GM12878 (cell line): ENCODE results near the gene CNNM1. TPM values are rescaled to one million over a fixed set of nuclear protein-coding genes. Genes with fewer than 3 reads are reported as not detected.

Source experiments
- ATAC-seq: fragments of 200-7000 bp; cut with Tn5 transposase; 3 replicates; pipeline ENCODE4 v1.9.1; 2020; ENCODE audit warnings: mild to moderate bottlenecking, moderate library complexity
- BruUV-seq: library from RNA; stranded (reverse); fragments of 400-500 nt; replicated peaks from 2 replicates; lab custom pipeline; 2021; lab: Mats Ljungman, UMichigan
- CTCF ChIA-PET: fragments of 300-600 bp; sonication (Branson Sonifier 250); formaldehyde crosslinking; extraction: SDS; loops from one replicate; lab custom pipeline; 2021; ENCODE audit warnings: inconsistent platforms; lab: Yijun Ruan, JAX
- POLR2A ChIA-PET: fragments of 350-600 bp; formaldehyde crosslinking; extraction: SDS; loops from one replicate; lab custom pipeline; 2021; ENCODE audit warnings: inconsistent platforms; lab: Charles Lee
- RAD21 ChIA-PET: fragments of 300-600 bp; sonication (Branson Sonifier 250); formaldehyde crosslinking; loops from one replicate; lab custom pipeline; 2023; ENCODE audit warnings: antibody characterized with exemption; ENCODE audit not compliant: unreplicated experiment; lab: Charles Lee
- SMC1A ChIA-PET: fragments of 300-600 bp; sonication (Branson Sonifier 250); formaldehyde crosslinking; loops from one replicate; lab custom pipeline; 2023; ENCODE audit not compliant: unreplicated experiment, uncharacterized antibody; lab: Charles Lee
- DNase-seq: peaks from one replicate; pipeline ENCODE4 v3.0.0-alpha.2; 2011; ENCODE audit warnings: low read depth, low spot score
- FAIRE-seq: peaks from 3 replicates; lab custom pipeline; 2011; peaks lifted over from hg19 to GRCh38; lab: Jason Lieb, UNC
- H2AFZ ChIP-seq: 2 replicates; pipeline ENCODE4 v1.6.0; 2011; ENCODE audit warnings: low read depth, low read length, control low read depth; ENCODE audit not compliant: control insufficient read depth
- H3K27ac ChIP-seq: 2 replicates; pipeline ENCODE4 v1.5.1; 2011; ENCODE audit warnings: control low read depth; ENCODE audit not compliant: control insufficient read depth, insufficient read depth
- H3K27me3 ChIP-seq, 2 experiments: replicated peaks in 1 of 2; 2 replicates each; pipeline versions ENCODE4 v1.6.0 to v1.6.1; 2011; ENCODE audit warnings: low read length in 1 of 2; ENCODE audit not compliant: control insufficient read depth in 2 of 2, insufficient read depth in 2 of 2
- H3K36me3 ChIP-seq, 2 experiments: 2 replicates each; pipeline ENCODE4 v1.5.1; 2011; ENCODE audit warnings: low read length in 1 of 2; ENCODE audit not compliant: control insufficient read depth in 2 of 2, insufficient read depth in 2 of 2
- H3K4me1 ChIP-seq: 2 replicates; pipeline ENCODE4 v1.6.1; 2011; ENCODE audit warnings: mild to moderate bottlenecking, low read length, moderate library complexity, mixed read lengths; ENCODE audit not compliant: control insufficient read depth, insufficient read depth
- H3K4me2 ChIP-seq: 2 replicates; pipeline ENCODE4 v1.6.0; 2011; ENCODE audit warnings: control low read depth; ENCODE audit not compliant: control insufficient read depth, insufficient read depth
- H3K4me3 ChIP-seq: fragments of 200-600 bp; sonication (generic); 2 replicates; pipeline ENCODE4 v1.5.1; 2016
- H3K79me2 ChIP-seq: 2 replicates; pipeline ENCODE4 v1.6.0; 2011; ENCODE audit warnings: low read length; ENCODE audit not compliant: control insufficient read depth, insufficient read depth
- H3K9ac ChIP-seq: 2 replicates; pipeline ENCODE4 v1.8.0; 2011; ENCODE audit warnings: low read length, control low read depth, mixed read lengths; ENCODE audit not compliant: control insufficient read depth, insufficient read depth
- H3K9me3 ChIP-seq: replicated peaks from 3 replicates; pipeline ENCODE4 v1.5.1; 2011; ENCODE audit warnings: mild to moderate bottlenecking, low read length; ENCODE audit not compliant: control insufficient read depth, insufficient read depth
- H4K20me1 ChIP-seq: 2 replicates; pipeline ENCODE4 v1.6.0; 2011; ENCODE audit not compliant: control insufficient read depth, insufficient read depth
- CEBPZ ChIP-seq: fragments of 150-350 bp; IDR thresholded peaks from 2 replicates; pipeline ENCODE4 v1.6.1; 2016; ENCODE audit warnings: low read depth, low read length
- E2F4 ChIP-seq: IDR thresholded peaks from 2 replicates; pipeline ENCODE4 v1.6.1; 2012; ENCODE audit warnings: low read depth, low read length, improper control_type of control experiment
- IKZF1 ChIP-seq: fragments of 450-650 bp; conservative IDR thresholded peaks from 2 replicates; pipeline ENCODE4 v1.6.1; 2017; ENCODE audit warnings: antibody characterized with exemption, mild to moderate bottlenecking
- LARP7 ChIP-seq: fragments of 450-650 bp; IDR thresholded peaks from 2 replicates; pipeline ENCODE4 v1.6.1; 2017; ENCODE audit warnings: mild to moderate bottlenecking
- MEF2A ChIP-seq: IDR thresholded peaks from 2 replicates; pipeline ENCODE4 v1.6.1; 2011; ENCODE audit warnings: low read depth, mild to moderate bottlenecking, low read length, moderate library complexity; ENCODE audit not compliant: insufficient read depth
- MLLT1 ChIP-seq: fragments of 450-650 bp; IDR thresholded peaks from 2 replicates; pipeline ENCODE4 v1.6.1; 2016; ENCODE audit warnings: mild to moderate bottlenecking
- PKNOX1 ChIP-seq: fragments of 450-650 bp; IDR thresholded peaks from 2 replicates; pipeline ENCODE4 v1.6.1; 2016; ENCODE audit warnings: mild to moderate bottlenecking
- POLR2AphosphoS2 ChIP-seq: IDR thresholded peaks from 2 replicates; pipeline ENCODE4 v1.6.1; 2011; ENCODE audit warnings: low read depth, mild to moderate bottlenecking, low read length, improper control_type of control experiment, moderate library complexity
- POLR2AphosphoS5 ChIP-seq: IDR thresholded peaks from 2 replicates; pipeline ENCODE4 v1.6.1; 2011; ENCODE audit warnings: mild to moderate bottlenecking, low read length, inconsistent platforms
- SP1 ChIP-seq: IDR thresholded peaks from one replicate; pipeline ENCODE4 v1.6.1; 2011; ENCODE audit warnings: low read depth, low read length
- SREBF1 ChIP-seq: IDR thresholded peaks from 2 replicates; pipeline ENCODE4 v1.6.1; 2012; ENCODE audit warnings: mild to moderate bottlenecking, low read length
- TCF3 ChIP-seq: IDR thresholded peaks from 2 replicates; pipeline ENCODE4 v1.6.1; 2012; ENCODE audit warnings: low read depth, mild to moderate bottlenecking, low read length, borderline replicate concordance; ENCODE audit not compliant: insufficient read depth
- YBX1 ChIP-seq: fragments of 450-650 bp; IDR thresholded peaks from 2 replicates; pipeline ENCODE4 v1.6.1; 2016; ENCODE audit warnings: antibody characterized with exemption
- ZBTB11 ChIP-seq: fragments of 450-650 bp; formaldehyde crosslinking; IDR thresholded peaks from 2 replicates; pipeline ENCODE4 v1.5.0; 2022; ENCODE audit warnings: mild to moderate bottlenecking, missing genetic modification characterization
- ZNF384 ChIP-seq: IDR thresholded peaks from 2 replicates; pipeline ENCODE4 v1.6.1; 2012; ENCODE audit warnings: low read depth, mild to moderate bottlenecking, low read length, improper control_type of control experiment, borderline replicate concordance
- WGBS: methylation state at CpG from one replicate; pipeline ENCODE4 v1.1.6; 2016; ENCODE audit warnings: low lambda C conversion rate; ENCODE audit not compliant: insufficient replicate concordance, insufficient coverage; ENCODE audit errors: missing lambda C conversion rate; 5-methylcytosine and 5-hydroxymethylcytosine counted together
- in situ Hi-C: fragments of 300-500 bp; cut with MboI; formaldehyde crosslinking; loops from 9 replicates; pipeline ENCODE4 v1.14.3; 2018; ENCODE audit warnings: mixed read lengths
- intact Hi-C: fragments of 100-400 bp; cut with micrococcal nuclease; formaldehyde crosslinking; loops from one replicate; pipeline ENCODE4 v1.14.2; 2022; ENCODE audit not compliant: unreplicated experiment
- polyA plus RNA-seq, 11 experiments: library from polyadenylated mRNA; depleted of rRNA in 4 of 11; unstranded in 6 of 11; stranded (reverse) in 5 of 11; fragments of >200 nt; fragmentation: Nextera tagmentation in 4 of 11; fragmentation: Illumina TruSeq in 1 of 11; extraction: Ambion mirVana in 4 of 11; extraction: Trizol in 1 of 11; gene quantifications; 1 replicate in 1 of 11; 2 replicates in 10 of 11; pipeline versions ENCODE4 v1.2.1 to v1.2.3, GENCODE V29; 2011 to 2016; ENCODE audit warnings: inconsistent platforms in 2 of 11, missing spikeins in 2 of 11, low read depth in 1 of 11
- total RNA-seq, 4 experiments: library from RNA; depleted of rRNA in 3 of 4; stranded (reverse); fragments of >200 nt in 3 of 4; fragmentation: Illumina TruSeq in 1 of 4; extraction: Trizol in 1 of 4; gene quantifications; 2 replicates each; pipeline versions ENCODE4 v1.2.1 to v1.2.3, GENCODE V29; 2013 to 2021

CNNM1 gene
- total and polyA plus RNA-seq, 10 of the 15 experiments (the other 5 are each of a cell fraction or from before 2014, with no cell fraction given), result 0.01 TPM; not detected in 9

- peak; percentile 18 for FAIRE-seq
- no peak overlapping the region for H3K4me3 ChIP-seq
- no peaks in the 10 kb centered on the region for H4K20me1 ChIP-seq
- 6% methylated on average over 1 of the region's 1 CpG for WGBS
- DNase-seq, result no peak
- H3K9ac ChIP-seq, result no peak overlapping the region
- in situ Hi-C loops, result no loop called here
- no peak overlapping the region for H3K4me2 ChIP-seq
- no peaks in the 10 kb centered on the region for H3K36me3 ChIP-seq
- no peak; the same call in 1 of the 3 replicates for ATAC-seq
- intact Hi-C loops, result no loop called here
- ChIA-PET RAD21 (no interaction called here), CTCF (no interaction called here), POLR2A (no interaction called here), SMC1A (no interaction called here)
- no peak overlapping the region for H3K27ac ChIP-seq
- no TSS peak for BruUV-seq
- H3K9me3 ChIP-seq, result no peaks in the 10 kb centered on the region
- no peaks in the 10 kb centered on the region for H3K27me3 ChIP-seq
- no peaks in the 10 kb centered on the region for H3K4me1 ChIP-seq
- H2AFZ ChIP-seq, result no peak overlapping the region
- H3K79me2 ChIP-seq, result no peaks in the 10 kb centered on the region
- TF ChIP-seq POLR2AphosphoS5 (no peak), PKNOX1 (no peak), TCF3 (no peak), YBX1 (no peak), ZBTB11 (CRISPR knock-in tag) (no peak), MLLT1 (no peak), IKZF1 (no peak), E2F4 (no peak), ZNF384 (no peak), CEBPZ (no peak), SP1 (no peak), SREBF1 (no peak), POLR2AphosphoS2 (no peak), LARP7 (no peak), MEF2A (no peak)
These were observed 16.2 kb downstream of the CNNM1 start for GRCh38 chr10:99345350-99345749.
